ENCODE measurements around the gene LTV1. TPM values are rescaled to one million over a fixed set of nuclear protein-coding genes. Genes with fewer than 3 reads are reported as not detected.
A peak's percentile ranks its signal among the peaks of the same experiment; 100 is the strongest.

LTV1 gene
- total RNA-seq, 6 experiments from 2014 or later, result 5.7 to 15.1 (median 11.0) TPM

- ATAC-seq (peak in 2 of 4 donors; percentile 51 to 61), DNase-seq (no peak)
- H3K9me3 ChIP-seq, result no peaks in the 10 kb centered on the region
- no peak overlapping the region for H3K4me3 ChIP-seq
- H3K36me3 ChIP-seq, result peaks cover 0 to 5% (median 0%) of the 10 kb centered on the region in 4 donors
- H3K27ac ChIP-seq, result no peak overlapping the region
- no peaks in the 10 kb centered on the region for H3K4me1 ChIP-seq
- WGBS (ENCODE audit: insufficient coverage, low coverage, low lambda C conversion rate, missing lambda C conversion rate), result 67% methylated on average over 6 of the region's 6 CpGs
- TF ChIP-seq, protein P1, sequence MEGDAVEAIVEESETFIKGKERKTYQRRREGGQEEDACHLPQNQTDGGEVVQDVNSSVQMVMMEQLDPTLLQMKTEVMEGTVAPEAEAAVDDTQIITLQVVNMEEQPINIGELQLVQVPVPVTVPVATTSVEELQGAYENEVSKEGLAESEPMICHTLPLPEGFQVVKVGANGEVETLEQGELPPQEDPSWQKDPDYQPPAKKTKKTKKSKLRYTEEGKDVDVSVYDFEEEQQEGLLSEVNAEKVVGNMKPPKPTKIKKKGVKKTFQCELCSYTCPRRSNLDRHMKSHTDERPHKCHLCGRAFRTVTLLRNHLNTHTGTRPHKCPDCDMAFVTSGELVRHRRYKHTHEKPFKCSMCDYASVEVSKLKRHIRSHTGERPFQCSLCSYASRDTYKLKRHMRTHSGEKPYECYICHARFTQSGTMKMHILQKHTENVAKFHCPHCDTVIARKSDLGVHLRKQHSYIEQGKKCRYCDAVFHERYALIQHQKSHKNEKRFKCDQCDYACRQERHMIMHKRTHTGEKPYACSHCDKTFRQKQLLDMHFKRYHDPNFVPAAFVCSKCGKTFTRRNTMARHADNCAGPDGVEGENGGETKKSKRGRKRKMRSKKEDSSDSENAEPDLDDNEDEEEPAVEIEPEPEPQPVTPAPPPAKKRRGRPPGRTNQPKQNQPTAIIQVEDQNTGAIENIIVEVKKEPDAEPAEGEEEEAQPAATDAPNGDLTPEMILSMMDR (IDR thresholded peaks at IDR 0.05), result no peak
- no peak for TF ChIP-seq POLR2A (IDR thresholded peaks at IDR 0.05)
- no peaks in the 10 kb centered on the region for H3K27me3 ChIP-seq
- intact Hi-C loops (cut with DNase I), result no loop called here
These were observed 19.6 kb upstream of the LTV1 start for GRCh38 chr6:143823548-143823947.

DNA sequence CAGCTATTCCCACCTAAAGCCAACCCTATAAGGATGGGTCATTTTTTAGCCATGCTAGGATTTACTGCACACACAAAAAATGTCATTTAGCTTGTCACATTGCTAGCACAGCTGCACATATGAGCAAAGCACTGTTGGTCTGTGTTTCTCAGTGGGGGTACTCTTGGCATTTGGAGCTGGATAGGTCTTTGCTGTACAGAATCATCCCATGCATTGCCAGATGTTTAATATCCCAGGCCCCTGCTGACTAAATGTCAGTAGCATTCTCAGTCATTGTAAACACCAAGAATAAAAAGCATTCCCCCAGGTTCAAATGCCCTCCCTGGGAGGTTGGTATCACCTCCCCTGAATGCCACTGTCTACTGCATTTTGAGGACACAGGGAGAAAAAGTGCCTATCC is 14.6 kb upstream of the LTV1 start:
- Histone ChIP-seq H3K4me1 (no peaks in the 10 kb centered on the region), H3K27ac (no peak overlapping the region), H3K9me3 (no peaks in the 10 kb centered on the region), H3K36me3 (peaks cover 0 to 5% (median 0%) of the 10 kb centered on the region in 4 donors), H3K4me3 (no peak overlapping the region), H3K27me3 (no peaks in the 10 kb centered on the region)
- TF ChIP-seq, protein P1 (IDR thresholded peaks at IDR 0.05), result no peak
- TF ChIP-seq POLR2A (IDR thresholded peaks at IDR 0.05), result no peak
- DNase-seq (no peak), ATAC-seq (no peak)
- intact Hi-C loops (cut with DNase I), result no loop called here

DNA sequence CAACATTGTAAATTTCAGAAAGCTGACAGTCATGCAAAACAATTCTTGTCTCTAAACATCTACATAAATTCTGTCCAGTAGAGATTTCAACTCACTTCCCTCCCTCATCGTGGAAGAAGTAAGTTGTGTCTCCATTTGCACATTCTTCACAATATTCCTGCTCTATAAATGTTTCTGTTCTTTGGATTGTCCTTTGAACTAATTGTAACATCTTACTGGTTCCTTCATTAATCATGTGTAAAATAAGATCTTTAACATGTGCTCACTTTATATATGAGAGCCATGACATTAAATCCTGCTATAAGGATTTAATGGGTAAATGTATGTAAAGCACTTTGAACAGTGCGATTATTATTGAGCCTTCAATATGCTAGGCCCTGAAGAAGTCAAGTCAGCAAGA is 7.0 kb upstream of the LTV1 start:
- TF ChIP-seq, protein P1 (IDR thresholded peaks at IDR 0.05), result no peak
- no peak for TF ChIP-seq POLR2A (IDR thresholded peaks at IDR 0.05)
- DNase-seq, result no peak
- H3K9me3 ChIP-seq, result no peaks in the 10 kb centered on the region
- ATAC-seq, result no peak
- H3K27ac ChIP-seq, result no peak overlapping the region
- intact Hi-C loops (cut with DNase I), result no loop called here
- 76% methylated on average over 2 of the region's 2 CpGs for WGBS (ENCODE audit: insufficient coverage, low coverage, low lambda C conversion rate, missing lambda C conversion rate)
- H3K27me3 ChIP-seq, result no peaks in the 10 kb centered on the region
- no peaks in the 10 kb centered on the region for H3K4me1 ChIP-seq
- no peaks in the 10 kb centered on the region for H3K36me3 ChIP-seq
- H3K4me3 ChIP-seq, result no peak overlapping the region

DNA sequence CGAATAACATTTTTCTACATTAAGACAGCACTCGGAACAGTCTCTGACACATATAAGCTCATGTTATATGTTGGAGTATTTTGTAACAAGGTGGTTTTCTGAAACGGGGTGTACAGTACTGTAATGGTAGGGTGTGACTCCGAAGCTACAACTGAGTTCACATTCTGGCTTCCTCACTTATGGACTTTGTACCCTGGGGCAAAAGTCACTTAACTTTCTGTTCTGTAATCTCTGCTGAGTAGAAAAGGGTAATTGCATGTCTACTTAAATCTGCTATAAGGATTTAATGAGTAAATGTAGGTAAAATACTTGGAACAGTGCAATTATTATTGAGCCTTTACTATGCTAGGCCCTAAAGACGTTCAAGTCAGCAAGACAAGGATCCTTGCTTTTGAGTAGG is 4.7 kb upstream of the LTV1 start:
- TF ChIP-seq, protein P1 (IDR thresholded peaks at IDR 0.05), result no peak
- no peak for TF ChIP-seq POLR2A (IDR thresholded peaks at IDR 0.05)
- 60% methylated on average over 5 of the region's 5 CpGs for WGBS (ENCODE audit: insufficient coverage, low coverage, low lambda C conversion rate, missing lambda C conversion rate)
- H3K4me1 ChIP-seq, result no peaks in the 10 kb centered on the region
- H3K4me3 ChIP-seq, result no peak overlapping the region
- no peaks in the 10 kb centered on the region for H3K36me3 ChIP-seq
- H3K9me3 ChIP-seq, result no peaks in the 10 kb centered on the region
- H3K27ac ChIP-seq, result no peak overlapping the region
- peak in 2 of 4 donors; percentile 16 to 30 for ATAC-seq
- DNase-seq, result no peak
- no peaks in the 10 kb centered on the region for H3K27me3 ChIP-seq
- intact Hi-C loops (cut with DNase I), result no loop called here

DNA sequence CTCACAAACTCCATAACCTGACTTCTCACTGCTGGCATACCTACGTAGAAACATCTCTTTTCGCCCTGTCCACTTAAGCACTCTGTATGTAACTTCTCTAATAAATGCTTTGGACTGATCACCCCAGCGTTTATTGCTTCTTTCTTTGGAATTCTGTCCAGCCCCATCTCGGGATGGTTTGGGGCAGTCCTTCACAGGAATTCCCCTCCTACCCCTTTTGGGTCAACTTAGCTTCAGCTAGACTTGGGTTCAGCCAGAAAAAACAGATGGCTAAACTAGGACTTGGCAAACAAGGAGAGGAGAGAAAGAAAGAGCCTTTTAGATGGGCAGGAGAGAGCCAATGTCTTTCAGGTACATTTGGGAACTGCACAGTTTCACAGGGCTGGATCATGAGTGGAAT is 3.9 kb upstream of the LTV1 start:
- H3K36me3 ChIP-seq, result no peaks in the 10 kb centered on the region
- intact Hi-C loops (cut with DNase I), result no loop called here
- no peaks in the 10 kb centered on the region for H3K9me3 ChIP-seq
- ATAC-seq (no peak), DNase-seq (no peak)
- H3K4me1 ChIP-seq, result peaks cover 0 to 5% (median 1%) of the 10 kb centered on the region in 4 donors
- TF ChIP-seq, protein P1 (IDR thresholded peaks at IDR 0.05), result no peak
- TF ChIP-seq POLR2A (IDR thresholded peaks at IDR 0.05), result no peak
- no peak overlapping the region for H3K27ac ChIP-seq
- H3K4me3 ChIP-seq, result no peak overlapping the region
- 80% methylated on average over 4 of the region's 4 CpGs for WGBS (ENCODE audit: insufficient coverage, low coverage, low lambda C conversion rate, missing lambda C conversion rate)
- H3K27me3 ChIP-seq, result no peaks in the 10 kb centered on the region

Measured in right lobe of liver (tissue), 6 donors.